Stimulated activated CD4-positive, alpha-beta T cell treated with anti-CD3 and anti-CD28 coated beads, Interleukin-12 subunit alpha, Interleukin-12 subunit beta, amount 100 ng/mL, for 48 hours (primary cell): ENCODE data around the gene PIEZO2.
"Not testable (repeated sequence)": the region's sequence is repeated elsewhere in the genome, so short reads cannot be mapped to it uniquely, and the experiment has no call there.

ENCODE experiments used
- DNase-seq, 3 donors: peaks; one replicate each; pipeline ENCODE4 v3.0.0-alpha.2; 2020; ENCODE audit warnings: low read depth in 2 of 3, low spot score in 1 of 3

Gene PIEZO2

GRCh38 chr18:10850216-10850615 lies 299.2 kb downstream of the PIEZO2 start:
- DNase-seq, result no peak

- no peak for DNase-seq
Observed at GRCh38 chr18:10847907-10848306, 301.5 kb downstream of the PIEZO2 start.

DNA sequence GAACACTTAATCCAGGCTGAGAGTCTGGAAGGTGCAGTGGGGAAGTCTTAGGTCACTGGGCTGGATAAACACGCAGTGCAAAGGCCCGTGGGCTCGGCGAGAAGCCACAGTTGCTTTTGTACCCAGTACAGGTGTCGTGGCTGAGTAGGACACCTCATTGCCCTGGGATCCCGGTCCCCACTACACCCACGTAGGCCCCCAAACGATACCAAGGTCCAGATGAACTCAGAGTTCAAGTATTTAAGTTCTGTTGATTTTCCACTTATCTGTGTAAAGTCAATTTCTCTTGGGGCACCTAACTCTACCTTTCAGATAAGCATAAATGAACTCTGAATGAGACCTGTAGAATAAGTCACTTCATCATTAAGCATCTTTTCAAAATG lies 302.0 kb downstream of the PIEZO2 start:
- DNase-seq, result no peak

DNA sequence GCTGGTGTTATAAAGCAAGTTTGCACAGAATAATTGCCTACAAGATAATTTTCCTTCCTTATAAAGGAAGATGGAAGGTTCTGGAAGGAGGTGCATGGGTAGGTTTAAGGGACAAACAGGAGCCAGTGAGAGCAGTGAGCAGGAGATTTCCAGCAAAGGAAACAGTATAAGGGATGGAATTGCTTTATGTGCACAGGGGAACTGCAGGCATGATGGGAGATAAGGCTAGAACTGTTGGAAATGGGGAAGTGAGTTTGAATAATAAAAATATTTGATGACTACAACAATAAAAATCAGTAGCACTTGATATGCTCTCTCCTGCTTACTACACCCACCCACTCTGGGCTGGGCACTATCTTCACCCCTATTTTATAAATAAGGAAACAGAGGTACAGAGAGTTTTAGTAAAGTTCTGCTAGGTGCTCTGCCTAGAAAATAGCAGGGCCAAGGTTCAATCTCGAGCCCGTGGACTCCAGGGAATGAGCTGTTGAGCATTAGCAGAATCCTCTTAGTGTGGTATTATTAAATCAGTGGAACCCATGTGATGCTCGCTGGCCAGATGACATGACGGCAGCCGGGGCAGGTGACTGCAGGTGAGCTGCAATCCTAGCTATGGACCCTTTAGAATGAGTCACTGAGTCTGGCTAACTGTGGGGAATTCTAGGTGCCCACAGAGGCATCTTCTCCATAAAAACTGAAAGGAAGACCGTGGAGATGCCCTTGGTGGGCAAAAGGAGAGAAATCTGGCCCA lies 302.5 kb downstream of the PIEZO2 start:
- DNase-seq, result no peak

DNA sequence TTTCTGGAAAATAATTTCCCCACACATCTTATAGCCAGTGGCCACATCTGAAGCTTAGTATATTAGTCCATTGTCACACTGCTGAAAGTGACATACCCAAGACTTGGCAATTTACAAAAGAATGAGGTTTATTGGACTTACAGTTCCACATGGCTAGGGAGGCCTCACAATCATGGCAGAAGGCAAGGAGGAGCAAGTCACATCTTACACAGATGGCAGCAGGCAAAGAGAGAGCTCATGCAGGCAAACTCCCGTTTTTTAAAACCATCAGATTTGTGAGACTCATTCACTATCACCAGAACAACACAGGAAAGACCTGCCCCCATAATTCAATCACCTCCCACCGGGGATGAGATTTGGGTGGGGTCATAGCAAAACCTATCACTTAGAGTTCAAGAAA lies 303.3 kb downstream of the PIEZO2 start:
- DNase-seq, result not testable (repeated sequence)

DNA sequence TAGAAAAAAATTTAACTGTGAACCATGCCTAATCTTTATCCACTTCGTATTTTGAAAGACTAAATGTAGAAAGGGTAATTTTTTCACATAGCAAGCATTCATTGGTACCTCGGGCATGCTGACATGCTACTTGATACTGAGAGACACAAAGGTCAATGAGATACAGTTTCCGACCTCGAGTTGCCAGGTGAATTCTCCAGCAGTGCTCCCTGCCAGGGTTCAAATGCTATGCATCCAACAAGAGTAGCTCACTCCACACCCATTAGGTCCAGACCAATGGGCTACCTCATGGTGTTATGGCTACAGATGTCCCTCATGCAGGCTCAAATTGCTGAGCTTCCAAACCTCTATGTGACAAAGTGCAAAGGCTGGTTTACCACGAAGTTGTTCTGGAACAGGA lies 305.8 kb downstream of the PIEZO2 start:
- DNase-seq, result no peak

DNA sequence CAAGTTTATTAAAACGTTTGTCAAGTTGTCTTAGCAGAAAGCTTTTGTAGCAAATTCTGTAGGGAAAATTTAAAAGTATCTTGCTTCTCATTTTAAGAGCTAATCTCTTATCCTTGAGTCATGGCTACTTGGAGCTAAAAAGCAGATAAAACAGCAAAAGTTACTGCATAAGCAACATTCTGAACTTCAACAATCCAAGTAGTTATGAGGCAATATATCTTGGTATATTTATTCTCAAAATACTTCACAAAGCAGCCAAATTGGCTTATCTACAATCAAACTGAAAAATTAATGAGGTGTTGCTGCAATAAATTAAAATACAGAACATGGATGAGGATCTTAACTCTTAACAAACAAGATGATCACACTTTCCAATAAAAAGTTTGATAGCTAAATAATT lies 306.5 kb downstream of the PIEZO2 start:
- DNase-seq, result no peak

DNA sequence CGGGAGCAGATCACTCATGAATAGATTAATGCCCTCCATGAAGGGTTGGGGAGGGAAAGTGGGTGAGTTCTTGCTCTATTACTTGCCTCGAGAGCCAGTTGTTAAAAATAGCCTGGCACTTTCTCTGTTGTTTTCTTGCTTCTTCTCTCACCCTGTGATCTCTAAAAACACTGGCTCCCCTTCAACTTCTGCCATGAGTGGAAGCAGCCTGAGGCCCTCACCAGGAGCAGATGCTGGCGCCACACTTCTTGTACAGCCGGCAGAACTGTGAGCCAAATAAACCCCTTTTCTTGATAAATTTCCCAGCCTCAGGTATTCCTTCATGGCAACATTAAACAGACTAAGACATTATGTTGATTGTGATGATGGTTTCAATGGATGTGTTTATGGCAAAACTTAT lies 307.0 kb downstream of the PIEZO2 start:
- no peak for DNase-seq

- DNase-seq, result no peak
Observed at GRCh38 chr18:10841203-10841602, 308.2 kb downstream of the PIEZO2 start.

GRCh38 chr18:10840743-10841142 lies 308.6 kb downstream of the PIEZO2 start:
- no peak for DNase-seq

GRCh38 chr18:10839421-10839820 lies 309.9 kb downstream of the PIEZO2 start:
- DNase-seq, result no peak

- no peak for DNase-seq
Observed at GRCh38 chr18:10838553-10838952, 310.8 kb downstream of the PIEZO2 start.

GRCh38 chr18:10834128-10834815 lies 315.1 kb downstream of the PIEZO2 start:
- DNase-seq, result no peak

DNA sequence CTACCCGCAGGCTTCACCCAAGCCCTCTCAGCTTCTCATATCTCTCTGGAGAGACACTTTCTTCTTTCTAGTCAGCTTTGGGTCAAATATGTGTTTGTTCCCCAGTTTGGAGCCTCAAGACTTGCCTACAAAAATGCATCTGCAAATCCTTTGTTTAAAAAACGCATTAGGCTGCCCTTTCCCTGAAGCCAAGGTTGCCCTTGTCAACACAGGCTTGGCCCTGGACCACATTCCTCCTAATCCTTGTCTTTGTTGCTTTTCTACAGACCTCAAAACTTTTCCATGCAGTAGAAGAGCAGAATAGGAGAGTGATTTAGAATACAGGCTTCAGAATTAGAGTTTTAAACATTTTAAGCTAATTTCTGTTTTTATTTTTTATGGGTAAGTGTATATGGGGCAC lies 315.7 kb downstream of the PIEZO2 start:
- no peak for DNase-seq

GRCh38 chr18:10826400-10826799 lies 323.0 kb downstream of the PIEZO2 start:
- DNase-seq, result no peak

DNA sequence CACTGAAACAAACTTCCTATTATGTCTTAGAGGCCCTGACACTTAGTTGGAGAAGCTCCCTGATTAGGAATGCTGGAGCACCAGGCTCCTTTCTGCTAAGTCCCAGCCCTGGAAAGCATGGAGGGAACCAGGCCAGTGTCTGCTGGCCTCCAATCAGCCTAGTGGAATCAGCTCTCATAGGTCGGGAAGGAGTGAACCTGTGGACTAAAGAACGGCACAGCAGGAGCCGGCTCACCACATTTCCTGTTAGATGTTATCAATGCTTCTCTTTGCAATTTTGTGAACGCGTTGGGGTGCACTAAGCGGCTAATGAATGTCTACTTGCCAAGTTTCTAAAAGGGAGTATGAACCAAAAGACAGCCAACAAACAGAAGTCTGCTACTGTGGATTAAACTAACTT lies 326.9 kb downstream of the PIEZO2 start:
- no peak for DNase-seq

- no peak for DNase-seq
Observed at GRCh38 chr18:10820681-10821080, 328.7 kb downstream of the PIEZO2 start.

GRCh38 chr18:10814336-10814735 lies 335.0 kb downstream of the PIEZO2 start:
- DNase-seq, result no peak

DNA sequence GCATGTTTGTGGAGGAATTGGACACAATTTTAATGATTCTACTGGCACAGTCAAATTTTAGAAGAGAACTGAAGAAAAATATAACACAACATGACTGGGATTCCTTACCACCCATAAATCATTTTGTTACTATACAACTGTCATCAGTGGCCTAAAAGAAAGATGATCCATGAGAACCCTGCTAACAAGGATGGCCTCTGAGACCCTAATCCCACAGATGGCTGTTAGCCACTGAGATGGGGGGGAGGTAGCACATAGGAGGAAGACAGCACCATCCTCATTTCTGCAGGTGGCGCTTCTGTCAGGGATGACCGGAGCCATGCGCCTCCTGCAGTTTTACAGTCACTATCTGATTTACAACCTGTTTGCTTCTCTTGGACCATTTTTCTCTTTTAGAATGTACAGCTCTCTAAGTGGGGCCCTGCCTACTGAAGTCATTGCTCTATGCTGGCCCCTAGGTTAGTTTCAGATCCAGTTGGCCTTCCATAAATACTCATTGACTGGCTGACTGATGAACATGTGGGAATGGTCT lies 343.7 kb downstream of the PIEZO2 start:
- DNase-seq, result no peak

DNA sequence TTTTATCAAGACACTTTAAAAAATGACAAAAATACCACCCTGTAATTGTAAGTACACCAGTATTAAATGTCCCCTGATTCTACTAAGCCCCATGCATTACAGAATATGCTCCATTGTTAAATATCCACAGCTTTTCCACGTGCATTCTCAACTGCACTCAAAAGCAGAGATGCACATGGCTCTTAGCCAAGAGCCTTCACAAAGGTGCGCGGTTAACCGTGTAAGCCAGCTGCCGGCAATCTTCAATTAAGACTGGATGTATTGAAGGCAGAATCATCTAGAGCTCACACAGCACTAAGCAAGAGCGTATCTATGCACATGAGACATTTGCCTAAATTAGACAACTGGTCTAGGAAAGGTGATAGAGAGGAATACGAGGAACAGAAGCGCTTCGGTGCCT lies 345.2 kb downstream of the PIEZO2 start:
- no peak for DNase-seq

GRCh38 chr18:10798727-10799550 lies 350.4 kb downstream of the PIEZO2 start:
- no peak for DNase-seq

DNA sequence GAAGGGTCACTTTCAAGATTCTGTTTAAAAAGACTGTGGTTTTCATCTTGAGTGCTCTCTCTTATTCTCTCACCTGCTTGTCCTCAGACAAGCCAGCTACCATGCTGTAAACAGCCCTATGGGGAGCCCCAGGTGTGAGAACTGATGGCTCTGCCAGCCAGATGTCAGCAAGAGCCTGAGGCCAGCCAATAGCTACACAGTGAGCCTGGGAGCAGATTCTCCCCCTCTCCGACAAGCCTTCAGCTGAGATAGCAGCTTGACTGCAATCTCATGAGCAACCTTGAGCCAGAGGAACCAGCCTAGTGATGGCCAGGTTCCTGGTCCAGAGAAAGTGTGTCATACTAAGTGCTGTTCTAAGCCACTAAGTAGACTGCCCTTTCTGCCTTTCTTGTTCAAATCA lies 351.5 kb downstream of the PIEZO2 start:
- no peak for DNase-seq
